Measurements from ENCODE around the gene TFCP2L1. TPM values are rescaled to one million over a fixed set of nuclear protein-coding genes. Genes with fewer than 3 reads are reported as not detected.

The TFCP2L1 gene
- polyA plus RNA-seq, 1 donor: 0.45 TPM

DNA sequence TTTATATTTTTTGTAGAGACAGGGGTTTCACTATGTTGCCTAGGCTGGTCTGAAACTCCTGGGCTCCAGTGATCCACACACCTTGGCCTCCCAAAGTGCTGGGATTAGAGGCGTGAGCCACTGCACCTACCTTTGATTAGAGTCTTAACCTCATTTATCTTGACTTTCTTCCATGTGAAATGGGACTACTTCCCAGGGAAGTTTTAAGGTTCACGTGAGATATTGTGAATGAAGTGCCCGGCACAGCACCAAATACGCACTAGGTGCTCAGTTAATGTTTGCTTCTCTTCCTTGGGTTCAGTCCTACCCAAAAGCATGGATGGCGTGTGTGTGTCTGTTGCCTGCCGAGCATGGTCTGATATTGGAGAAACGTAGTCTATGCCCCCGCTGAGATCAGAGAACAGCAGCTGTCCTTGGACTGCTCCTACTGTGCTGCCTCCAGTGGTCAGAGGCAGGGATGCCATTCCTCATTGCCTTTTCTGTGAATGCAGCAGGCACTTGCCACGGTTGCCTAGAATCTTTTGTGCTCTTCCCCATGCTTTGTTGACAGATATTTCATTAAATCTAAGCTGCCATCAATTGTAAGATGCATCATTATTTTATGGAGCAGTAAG is 12.3 kb upstream of the TFCP2L1 start:
- H3K27me3 ChIP-seq (ENCODE audit: control insufficient read depth, insufficient read depth, low read length): no peaks in the 10 kb centered on the region
- H3K4me1 ChIP-seq (ENCODE audit: control insufficient read depth, insufficient read depth, low read length): no peaks in the 10 kb centered on the region
- H3K4me3 ChIP-seq (ENCODE audit: low read length): no peak overlapping the region
- no CpG with 5 or more reads among the region's 9 CpGs for WGBS (ENCODE audit: insufficient coverage, low lambda C conversion rate)
- no peak for DNase-seq
- no peaks in the 10 kb centered on the region for H3K9me3 ChIP-seq (ENCODE audit: control insufficient read depth, low read depth, low read length)
- H3K27ac ChIP-seq (ENCODE audit: low read length): no peak overlapping the region
- no peaks in the 10 kb centered on the region for H3K36me3 ChIP-seq (ENCODE audit: control insufficient read depth, insufficient read depth, low read length)

DNA sequence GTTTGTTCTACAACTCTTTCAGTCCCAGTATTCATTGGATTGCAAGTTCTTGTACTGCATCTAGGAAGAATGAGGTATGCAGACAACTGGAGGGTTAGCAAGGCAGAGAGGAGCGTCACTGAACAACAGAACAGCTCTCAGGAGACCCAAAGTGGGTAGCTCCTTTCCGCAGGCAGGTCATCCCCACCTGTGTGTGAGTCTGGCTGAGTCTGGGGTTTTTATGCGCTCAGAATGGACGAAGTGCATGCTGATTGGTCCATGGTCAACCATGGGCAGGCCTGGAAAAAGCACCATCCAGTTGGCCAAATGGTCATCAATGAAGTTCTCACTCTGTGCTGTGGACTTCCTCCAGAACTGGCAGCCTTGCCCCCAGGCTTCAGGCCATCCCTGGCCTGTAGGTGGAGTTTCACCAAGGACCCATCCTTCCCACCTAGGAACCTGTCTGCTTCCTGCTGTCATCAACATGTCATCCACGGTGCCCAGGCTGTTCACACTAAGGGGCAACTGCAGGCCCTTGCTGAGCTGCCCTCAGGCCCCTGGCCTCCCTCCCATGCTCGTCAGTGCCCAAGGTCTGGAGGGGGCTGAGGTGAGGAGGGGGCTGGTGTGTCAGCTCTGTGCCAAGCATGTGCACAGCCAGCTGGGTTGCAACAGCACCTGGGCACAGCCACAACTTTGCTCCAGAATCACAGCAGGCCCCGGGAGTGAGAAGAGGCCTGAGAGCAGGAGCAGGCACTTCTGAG is 11.1 kb upstream of the TFCP2L1 start:
- DNase-seq: no peak
- no peaks in the 10 kb centered on the region for H3K4me1 ChIP-seq (ENCODE audit: control insufficient read depth, insufficient read depth, low read length)
- WGBS (ENCODE audit: insufficient coverage, low lambda C conversion rate): no CpG with 5 or more reads among the region's 7 CpGs

DNA sequence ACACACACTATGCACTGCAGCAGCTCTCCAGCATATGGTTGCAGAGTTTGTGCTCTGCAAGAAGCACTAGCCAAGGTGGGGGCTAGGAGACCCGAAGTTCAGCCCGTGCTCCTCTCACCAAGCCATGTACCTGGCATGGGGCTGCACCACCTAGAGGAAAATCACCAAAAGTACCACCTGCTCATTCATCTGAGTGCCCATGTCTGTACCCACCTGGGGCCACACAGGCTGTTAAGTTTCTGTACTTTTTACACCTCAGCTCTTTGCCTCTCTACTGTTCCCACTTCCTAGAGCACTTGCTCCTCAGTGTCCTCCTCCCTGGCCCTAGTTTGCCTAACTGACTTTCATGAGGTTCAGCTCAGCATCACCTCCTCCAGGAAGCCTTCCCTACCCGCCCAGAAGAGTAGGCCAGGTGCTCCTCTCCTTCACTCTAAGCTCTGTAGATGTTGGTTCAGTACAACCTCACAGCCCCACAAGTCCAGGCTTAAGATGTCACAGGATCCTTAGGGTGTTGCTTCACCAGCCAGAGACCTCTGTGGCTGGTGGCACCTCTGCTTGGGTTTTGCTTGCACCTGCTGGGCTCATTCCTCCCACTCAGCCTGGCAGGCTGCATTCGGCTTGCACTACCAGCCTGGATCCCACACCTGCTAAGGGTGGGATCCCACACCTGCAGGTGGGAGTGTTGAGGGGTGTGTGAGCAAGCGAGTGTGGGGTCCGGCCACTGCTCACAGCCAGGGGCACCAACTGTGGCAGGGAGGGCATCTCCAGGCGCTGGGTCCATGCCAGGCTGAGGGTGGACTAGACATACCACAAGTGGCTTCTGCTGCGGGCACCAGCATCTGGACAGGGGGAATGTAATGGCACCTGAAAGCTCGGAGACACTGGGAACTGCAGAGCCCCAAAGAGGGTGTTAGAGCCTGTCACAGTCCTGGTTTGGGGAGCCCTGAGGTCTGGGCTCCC is 10.2 kb upstream of the TFCP2L1 start:
- WGBS (ENCODE audit: insufficient coverage, low lambda C conversion rate): no CpG with 5 or more reads among the region's 9 CpGs
- H3K4me1 ChIP-seq (ENCODE audit: control insufficient read depth, insufficient read depth, low read length): no peaks in the 10 kb centered on the region
- no peak for DNase-seq

More for the DNA sequence above, 11.1 kb upstream of the TFCP2L1 start:
- no peak overlapping the region for H3K4me3 ChIP-seq (ENCODE audit: low read length)
- H3K36me3 ChIP-seq (ENCODE audit: control insufficient read depth, insufficient read depth, low read length): no peaks in the 10 kb centered on the region
- H3K27ac ChIP-seq (ENCODE audit: low read length): no peak overlapping the region
- H3K9me3 ChIP-seq (ENCODE audit: control insufficient read depth, low read depth, low read length): no peaks in the 10 kb centered on the region
- H3K27me3 ChIP-seq (ENCODE audit: control insufficient read depth, insufficient read depth, low read length): no peaks in the 10 kb centered on the region

DNA sequence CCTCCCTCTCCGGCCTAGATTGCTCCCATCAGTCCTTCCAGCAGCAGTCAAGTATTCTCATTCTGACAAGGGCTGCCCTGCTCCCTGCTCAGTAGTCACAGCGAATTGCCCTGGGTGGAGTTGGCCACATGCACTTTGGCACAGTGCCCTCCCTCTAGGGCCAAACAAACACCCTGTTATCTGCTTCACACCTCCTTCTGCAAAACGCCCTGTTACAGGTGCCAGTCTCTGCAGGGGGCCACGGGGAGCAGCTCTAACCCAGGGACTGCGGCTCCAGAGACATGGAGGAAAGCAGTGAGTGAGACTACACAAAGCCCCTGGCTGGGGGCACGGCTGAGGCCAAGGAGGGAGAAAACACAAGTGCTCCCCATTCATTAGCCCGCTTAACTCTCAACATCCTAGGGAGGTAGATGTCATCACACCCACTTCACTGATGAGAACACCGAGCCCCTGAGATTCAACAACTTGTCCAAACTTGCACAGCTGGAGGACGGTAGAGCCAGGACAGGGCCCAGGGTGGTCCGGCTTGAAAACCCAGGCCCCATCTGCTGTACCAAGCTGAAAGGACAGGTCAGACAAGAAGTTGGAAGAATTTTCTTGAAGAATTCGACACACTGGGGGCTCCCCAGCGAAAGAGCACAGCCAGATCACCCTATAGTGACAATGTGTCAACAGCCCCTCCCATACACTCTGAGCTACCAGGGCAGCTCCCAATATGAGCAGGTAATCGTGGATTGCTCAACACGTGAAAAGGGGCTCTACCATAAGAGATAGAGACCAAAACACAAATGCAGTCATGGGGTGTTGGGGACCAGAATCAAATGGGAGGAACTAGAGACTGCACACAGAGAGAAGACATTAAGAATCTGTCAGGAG is 8.7 kb upstream of the TFCP2L1 start:
- no peaks in the 10 kb centered on the region for H3K9me3 ChIP-seq (ENCODE audit: control insufficient read depth, low read depth, low read length)
- no peak overlapping the region for H3K27ac ChIP-seq (ENCODE audit: low read length)
- no peaks in the 10 kb centered on the region for H3K36me3 ChIP-seq (ENCODE audit: control insufficient read depth, insufficient read depth, low read length)
- WGBS (ENCODE audit: insufficient coverage, low lambda C conversion rate): no CpG with 5 or more reads among the region's 14 CpGs
- no peaks in the 10 kb centered on the region for H3K4me1 ChIP-seq (ENCODE audit: control insufficient read depth, insufficient read depth, low read length)
- H3K27me3 ChIP-seq (ENCODE audit: control insufficient read depth, insufficient read depth, low read length): no peaks in the 10 kb centered on the region
- DNase-seq: peak in 1 of 2 donors; percentile 25
- H3K4me3 ChIP-seq (ENCODE audit: low read length): no peak overlapping the region

More for the DNA sequence above, 10.2 kb upstream of the TFCP2L1 start:
- H3K27me3 ChIP-seq (ENCODE audit: control insufficient read depth, insufficient read depth, low read length): no peaks in the 10 kb centered on the region
- H3K4me3 ChIP-seq (ENCODE audit: low read length): no peak overlapping the region
- H3K36me3 ChIP-seq (ENCODE audit: control insufficient read depth, insufficient read depth, low read length): no peaks in the 10 kb centered on the region
- no peak overlapping the region for H3K27ac ChIP-seq (ENCODE audit: low read length)
- no peaks in the 10 kb centered on the region for H3K9me3 ChIP-seq (ENCODE audit: control insufficient read depth, low read depth, low read length)

DNA sequence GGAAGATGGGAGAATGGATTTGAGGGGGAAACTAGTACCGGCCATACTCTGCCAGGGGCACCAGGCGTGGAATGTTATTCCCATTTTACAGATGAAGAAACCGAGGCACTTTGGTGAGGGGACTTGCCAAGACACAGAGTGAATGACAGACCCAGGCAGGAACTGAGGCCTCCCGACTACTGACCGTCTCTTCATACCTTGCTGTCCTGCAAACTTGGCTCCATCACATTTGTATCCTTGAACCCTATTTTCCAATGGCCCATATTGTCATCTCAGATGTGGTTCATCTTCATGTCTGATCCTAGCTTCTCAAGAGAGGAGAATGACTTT is 6.2 kb upstream of the TFCP2L1 start:
- Histone ChIP-seq H3K27me3 (ENCODE audit: control insufficient read depth, insufficient read depth, low read length) (peaks cover 4% of the 10 kb centered on the region), H3K4me3 (ENCODE audit: low read length) (no peak overlapping the region), H3K27ac (ENCODE audit: low read length) (no peak overlapping the region), H3K36me3 (ENCODE audit: control insufficient read depth, insufficient read depth, low read length) (no peaks in the 10 kb centered on the region), H3K4me1 (ENCODE audit: control insufficient read depth, insufficient read depth, low read length) (no peaks in the 10 kb centered on the region), H3K9me3 (ENCODE audit: control insufficient read depth, low read depth, low read length) (no peaks in the 10 kb centered on the region)
- no CpG with 5 or more reads among the region's 5 CpGs for WGBS (ENCODE audit: insufficient coverage, low lambda C conversion rate)
- DNase-seq: no peak

DNA sequence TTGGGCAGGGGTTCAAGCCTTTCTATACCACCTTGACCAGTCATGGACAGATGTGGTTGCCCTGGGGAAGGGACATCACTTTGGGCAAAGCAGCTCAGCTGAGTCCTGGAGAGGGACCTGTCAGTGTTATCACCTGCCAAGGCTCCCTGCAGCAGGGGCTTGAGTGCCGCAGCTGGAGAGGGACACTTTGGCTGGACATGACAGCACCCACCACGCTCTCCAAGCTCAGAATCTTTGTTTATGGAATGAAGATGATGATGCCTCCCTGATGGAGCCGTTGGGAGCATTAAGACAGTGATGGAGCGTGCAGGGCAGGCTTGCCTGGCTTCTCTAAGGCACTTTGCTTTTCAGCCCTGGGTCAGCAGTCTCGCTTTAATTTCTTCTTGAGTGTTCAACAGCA is 4.3 kb upstream of the TFCP2L1 start:
- Histone ChIP-seq H3K27ac (ENCODE audit: low read length) (no peak overlapping the region), H3K9me3 (ENCODE audit: control insufficient read depth, low read depth, low read length) (peaks cover 2% of the 10 kb centered on the region)
- WGBS (ENCODE audit: insufficient coverage, low lambda C conversion rate): no CpG with 5 or more reads among the region's 5 CpGs

DNA sequence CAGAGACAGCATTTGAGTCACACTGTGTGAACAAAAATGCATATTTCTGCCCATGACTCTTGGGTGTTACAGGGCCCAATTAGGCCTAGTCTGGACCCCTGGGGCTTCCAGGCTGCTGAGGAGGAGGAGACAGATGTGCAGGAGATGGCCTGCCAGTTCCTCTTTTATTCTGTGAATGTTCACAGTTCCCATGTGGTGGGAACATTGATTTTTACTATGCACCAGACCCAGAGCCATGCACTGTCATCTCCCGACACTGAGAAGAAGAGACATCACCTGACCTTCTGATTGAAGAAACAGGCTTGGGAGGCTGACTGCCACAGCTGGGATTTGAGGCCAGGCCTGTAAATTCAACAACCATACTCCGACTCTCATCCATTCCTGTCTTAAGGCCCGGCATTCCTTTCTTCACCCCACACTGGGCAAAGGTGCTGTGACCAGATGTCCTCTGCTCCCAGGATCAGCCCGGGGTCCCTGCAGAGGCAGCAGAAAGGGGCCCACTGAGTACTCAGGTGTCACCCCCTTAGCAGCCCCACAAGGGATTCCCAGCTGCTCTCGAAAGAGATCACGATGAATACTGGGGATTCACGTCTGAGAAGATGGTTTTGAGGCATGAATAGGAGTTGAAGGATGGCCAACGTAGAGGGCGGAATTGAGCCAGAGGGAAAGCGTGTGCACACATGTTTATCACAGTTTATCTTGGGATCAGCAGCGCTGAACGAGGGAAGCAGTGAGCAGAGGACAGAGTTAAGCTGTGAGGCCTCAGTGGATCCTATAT is 3.6 kb upstream of the TFCP2L1 start:
- Histone ChIP-seq H3K27me3 (ENCODE audit: control insufficient read depth, insufficient read depth, low read length) (peaks cover 27% of the 10 kb centered on the region), H3K4me3 (ENCODE audit: low read length) (no peak overlapping the region), H3K27ac (ENCODE audit: low read length) (no peak overlapping the region), H3K4me1 (ENCODE audit: control insufficient read depth, insufficient read depth, low read length) (no peaks in the 10 kb centered on the region), H3K36me3 (ENCODE audit: control insufficient read depth, insufficient read depth, low read length) (no peaks in the 10 kb centered on the region), H3K9me3 (ENCODE audit: control insufficient read depth, low read depth, low read length) (peaks cover 2% of the 10 kb centered on the region)
- no peak for DNase-seq
- no CpG with 5 or more reads among the region's 12 CpGs for WGBS (ENCODE audit: insufficient coverage, low lambda C conversion rate)

More for the DNA sequence above, 4.3 kb upstream of the TFCP2L1 start:
- peaks cover 20% of the 10 kb centered on the region for H3K27me3 ChIP-seq (ENCODE audit: control insufficient read depth, insufficient read depth, low read length)
- H3K4me3 ChIP-seq (ENCODE audit: low read length): no peak overlapping the region
- DNase-seq: no peak
- H3K4me1 ChIP-seq (ENCODE audit: control insufficient read depth, insufficient read depth, low read length): no peaks in the 10 kb centered on the region
- H3K36me3 ChIP-seq (ENCODE audit: control insufficient read depth, insufficient read depth, low read length): no peaks in the 10 kb centered on the region

DNA sequence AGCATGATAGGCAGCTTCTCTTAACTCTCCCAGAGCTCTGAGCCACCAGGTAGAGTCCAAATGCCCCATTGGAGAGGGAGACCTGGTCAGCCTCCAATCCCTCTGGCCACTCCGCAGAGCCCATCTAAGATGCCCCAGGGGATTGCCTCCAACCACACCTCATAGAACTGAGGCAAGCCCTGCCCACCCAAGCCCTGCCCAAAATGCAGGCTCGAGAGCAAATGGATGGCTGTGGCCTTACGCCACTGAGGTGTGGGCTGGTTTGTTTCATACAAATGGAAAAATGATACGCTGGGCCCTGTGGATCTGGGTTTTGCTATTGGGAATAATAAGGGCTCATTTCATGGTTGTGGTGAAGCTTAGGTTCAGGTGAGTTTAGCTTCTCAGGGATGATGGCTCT is 3.0 kb upstream of the TFCP2L1 start:
- no CpG with 5 or more reads among the region's 4 CpGs for WGBS (ENCODE audit: insufficient coverage, low lambda C conversion rate)
- no peak for DNase-seq
- Histone ChIP-seq H3K36me3 (ENCODE audit: control insufficient read depth, insufficient read depth, low read length) (no peaks in the 10 kb centered on the region), H3K27ac (ENCODE audit: low read length) (no peak overlapping the region), H3K27me3 (ENCODE audit: control insufficient read depth, insufficient read depth, low read length) (peaks cover 33% of the 10 kb centered on the region), H3K4me3 (ENCODE audit: low read length) (no peak overlapping the region), H3K9me3 (ENCODE audit: control insufficient read depth, low read depth, low read length) (peaks cover 2% of the 10 kb centered on the region), H3K4me1 (ENCODE audit: control insufficient read depth, insufficient read depth, low read length) (peaks cover 1% of the 10 kb centered on the region)

DNA sequence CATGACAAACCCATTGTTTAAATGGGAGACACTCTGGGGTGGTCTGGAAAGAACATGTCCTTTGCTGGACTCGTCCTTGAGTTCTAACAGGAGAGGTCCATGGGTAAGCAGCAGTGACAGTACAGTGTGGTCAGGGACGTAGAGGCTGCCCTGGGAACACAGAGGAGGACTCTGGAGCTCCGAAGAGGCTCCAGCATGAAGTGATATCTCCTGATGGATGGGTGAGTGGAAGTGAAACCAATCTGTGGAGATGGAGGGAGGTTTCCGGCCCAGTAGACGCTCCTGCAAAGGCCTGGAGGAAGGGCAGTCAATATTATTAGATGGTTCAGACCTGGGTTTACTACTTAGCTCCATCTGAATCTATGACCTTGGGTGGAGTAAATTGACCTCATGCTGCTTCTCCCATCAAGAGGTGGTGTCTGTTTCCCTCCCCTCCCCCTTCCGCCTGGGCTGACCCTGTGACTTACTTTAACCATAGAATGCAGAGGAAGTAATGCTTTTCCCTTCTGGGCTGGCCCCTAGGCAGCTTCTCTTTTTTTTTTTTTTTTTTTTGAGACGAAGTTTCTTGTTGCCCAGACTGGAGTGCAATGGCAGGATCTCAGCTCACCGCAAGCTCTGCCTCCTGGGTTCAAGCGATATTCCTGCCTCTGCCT is 2.3 kb upstream of the TFCP2L1 start:
- no peak overlapping the region for H3K4me3 ChIP-seq (ENCODE audit: low read length)
- peaks cover 40% of the 10 kb centered on the region for H3K27me3 ChIP-seq (ENCODE audit: control insufficient read depth, insufficient read depth, low read length)
- H3K36me3 ChIP-seq (ENCODE audit: control insufficient read depth, insufficient read depth, low read length): no peaks in the 10 kb centered on the region
- peaks cover 2% of the 10 kb centered on the region for H3K9me3 ChIP-seq (ENCODE audit: control insufficient read depth, low read depth, low read length)
- WGBS (ENCODE audit: insufficient coverage, low lambda C conversion rate): 100% methylated on average over 1 of the region's 9 CpGs
- H3K27ac ChIP-seq (ENCODE audit: low read length): no peak overlapping the region
- DNase-seq: no peak
- peaks cover 8% of the 10 kb centered on the region for H3K4me1 ChIP-seq (ENCODE audit: control insufficient read depth, insufficient read depth, low read length)
